Thyroid gland (tissue), 4 donors: Measurements from ENCODE around the gene CAMTA1. TPM values are rescaled to one million over a fixed set of nuclear protein-coding genes. Genes with fewer than 3 reads are reported as not detected.

Source experiments
- DNase-seq, 2 donors: peaks; one replicate each; pipeline ENCODE4 v3.0.0-alpha.2; 2019
- H3K27ac ChIP-seq, 3 donors: fragments of 200-600 bp; sonication (generic); 1 replicate in 2 of 3; 2 replicates in 1 of 3; pipeline ENCODE4 v1.5.1; 2016 to 2019; ENCODE audit warnings: mild to moderate bottlenecking in 1 of 3, moderate library complexity in 1 of 3
- H3K27me3 ChIP-seq: fragments of 200-600 bp; sonication (generic); one replicate; pipeline ENCODE4 v1.5.1; 2019
- H3K36me3 ChIP-seq, 2 donors: fragments of 200-600 bp; sonication (generic); one replicate each; pipeline ENCODE4 v1.5.1; 2016 to 2019
- H3K4me1 ChIP-seq, 2 donors: fragments of 200-600 bp; sonication (generic); one replicate each; pipeline ENCODE4 v1.5.1; 2017 to 2019
- H3K4me3 ChIP-seq, 3 donors: fragments of 200-600 bp; sonication (generic); replicated peaks in 1 of 3; 1 replicate in 2 of 3; 2 replicates in 1 of 3; pipeline ENCODE4 v1.5.1; 2016; ENCODE audit warnings: mild to moderate bottlenecking in 1 of 3
- H3K9me3 ChIP-seq: fragments of 200-600 bp; sonication (generic); one replicate; pipeline ENCODE4 v1.5.1; 2017
- POLR2A ChIP-seq, 2 donors: fragments of 450-650 bp; IDR thresholded peaks; one replicate each; pipeline ENCODE4 v1.6.1; 2017; ENCODE audit warnings: antibody characterized with exemption in 2 of 2, mild to moderate bottlenecking in 2 of 2, moderate library complexity in 1 of 2
- WGBS, 2 donors: methylation state at CpG; one replicate each; pipeline ENCODE4 v1.1.5; 2017; 5-methylcytosine and 5-hydroxymethylcytosine counted together
- intact Hi-C: fragments of 100-400 bp; cut with DNase I; formaldehyde crosslinking; loops from one replicate; pipeline ENCODE4 v1.15.1; 2023
- total RNA-seq, 4 donors: library from RNA; depleted of rRNA; stranded (reverse); fragments of >200 nt; gene quantifications; one replicate each; pipeline ENCODE4 v1.2.3, GENCODE V29; 2016
- TF ChIP-seq, protein P1 (sequence below), 6 experiments: fragments of 200-600 bp in 3 of 6; fragments of 450-650 bp in 3 of 6; sonication (generic) in 3 of 6; IDR thresholded peaks; one replicate each; pipeline ENCODE4 v1.5.1; 2016 to 2019; ENCODE audit warnings: antibody characterized with exemption in 6 of 6, mild to moderate bottlenecking in 2 of 6, inconsistent platforms in 1 of 6, moderate library complexity in 1 of 6

CAMTA1 gene
- total RNA-seq, 4 donors from 2014 or later, result 63.9 to 124 (median 101) TPM

DNA sequence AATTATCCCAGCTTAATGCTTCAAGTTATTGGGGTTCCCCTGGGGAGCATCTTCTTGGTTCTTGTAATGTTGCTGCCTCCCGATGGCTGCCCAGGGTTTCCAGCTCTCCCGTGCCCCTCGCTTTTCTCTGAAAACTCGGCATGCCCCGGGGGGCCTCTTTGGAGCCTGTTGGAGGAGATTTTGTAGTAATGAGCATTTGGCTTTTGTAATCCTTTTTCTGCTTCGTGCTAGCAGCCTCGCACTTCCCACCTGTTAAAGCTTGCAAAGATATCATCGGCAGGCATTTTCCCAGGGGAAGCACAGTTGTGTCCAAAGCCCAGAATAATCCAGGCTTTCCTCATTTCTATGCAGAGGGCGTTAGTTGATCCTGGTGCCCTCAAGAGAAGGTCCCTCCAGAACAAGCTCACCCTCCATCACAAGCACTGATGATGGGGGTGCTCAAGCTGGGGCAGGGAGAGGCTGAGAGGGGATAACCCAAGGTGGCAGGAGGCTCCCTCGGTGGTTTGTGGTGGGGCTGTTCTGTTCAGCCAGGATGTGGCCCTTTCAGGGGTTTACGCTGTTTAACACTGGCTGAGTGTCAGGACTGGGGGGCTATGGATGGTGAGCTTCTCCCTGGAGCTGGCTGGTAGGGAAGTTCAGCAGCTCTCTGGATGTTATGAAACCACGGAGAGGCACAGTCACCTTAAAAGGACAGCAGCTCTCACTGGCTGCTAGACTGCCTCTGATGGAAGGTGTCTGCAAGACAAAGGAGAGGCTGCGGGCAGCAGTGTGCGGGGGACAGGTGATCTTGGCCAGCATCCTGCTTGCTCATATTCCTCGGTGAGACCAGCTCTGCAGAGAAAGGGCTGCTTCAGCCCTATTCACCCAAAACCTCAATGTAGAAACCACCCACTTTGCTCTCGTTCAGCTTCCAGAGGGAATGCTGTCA is 508.7 kb downstream of the CAMTA1 start:
- 67 to 73% methylated on average over 15 to 16 of the region's 16 CpGs for WGBS, 2 donors
- H3K4me1 ChIP-seq, result no peaks in the 10 kb centered on the region
- intact Hi-C loops, result no loop called here
- H3K27me3 ChIP-seq, result no peaks in the 10 kb centered on the region
- no peaks in the 10 kb centered on the region for H3K9me3 ChIP-seq
- no peak overlapping the region for H3K4me3 ChIP-seq
- H3K27ac ChIP-seq, result no peak overlapping the region
- no peaks in the 10 kb centered on the region for H3K36me3 ChIP-seq
- TF ChIP-seq, protein P1, sequence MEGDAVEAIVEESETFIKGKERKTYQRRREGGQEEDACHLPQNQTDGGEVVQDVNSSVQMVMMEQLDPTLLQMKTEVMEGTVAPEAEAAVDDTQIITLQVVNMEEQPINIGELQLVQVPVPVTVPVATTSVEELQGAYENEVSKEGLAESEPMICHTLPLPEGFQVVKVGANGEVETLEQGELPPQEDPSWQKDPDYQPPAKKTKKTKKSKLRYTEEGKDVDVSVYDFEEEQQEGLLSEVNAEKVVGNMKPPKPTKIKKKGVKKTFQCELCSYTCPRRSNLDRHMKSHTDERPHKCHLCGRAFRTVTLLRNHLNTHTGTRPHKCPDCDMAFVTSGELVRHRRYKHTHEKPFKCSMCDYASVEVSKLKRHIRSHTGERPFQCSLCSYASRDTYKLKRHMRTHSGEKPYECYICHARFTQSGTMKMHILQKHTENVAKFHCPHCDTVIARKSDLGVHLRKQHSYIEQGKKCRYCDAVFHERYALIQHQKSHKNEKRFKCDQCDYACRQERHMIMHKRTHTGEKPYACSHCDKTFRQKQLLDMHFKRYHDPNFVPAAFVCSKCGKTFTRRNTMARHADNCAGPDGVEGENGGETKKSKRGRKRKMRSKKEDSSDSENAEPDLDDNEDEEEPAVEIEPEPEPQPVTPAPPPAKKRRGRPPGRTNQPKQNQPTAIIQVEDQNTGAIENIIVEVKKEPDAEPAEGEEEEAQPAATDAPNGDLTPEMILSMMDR (IDR thresholded peaks at IDR 0.05), result no peak
- no peak for TF ChIP-seq POLR2A (IDR thresholded peaks at IDR 0.05)
- DNase-seq, result no peak

DNA sequence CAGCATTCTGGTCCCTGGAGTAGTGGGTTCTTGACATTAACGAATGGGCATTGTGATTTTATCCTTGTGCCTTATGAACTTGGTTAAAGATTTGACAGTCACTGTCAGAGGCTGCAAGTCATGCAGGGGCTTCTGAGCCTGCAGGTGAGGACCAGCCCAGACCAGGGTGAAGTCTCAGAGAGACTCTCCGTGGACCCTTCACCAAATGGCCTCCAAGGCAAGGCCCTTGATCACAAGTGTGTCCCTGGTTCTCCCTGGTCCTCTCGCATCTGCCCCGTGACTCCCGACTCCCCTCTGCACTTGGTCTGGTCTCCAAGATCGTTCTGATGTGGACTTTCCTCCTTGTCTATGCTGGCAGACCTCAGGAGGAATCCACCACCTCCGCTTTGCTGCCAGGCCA is 509.4 kb downstream of the CAMTA1 start:
- intact Hi-C loops, result no loop called here
- 83 to 84% methylated on average over 7 of the region's 7 CpGs for WGBS, 2 donors
- no peak for DNase-seq
- no peaks in the 10 kb centered on the region for H3K27me3 ChIP-seq
- no peaks in the 10 kb centered on the region for H3K9me3 ChIP-seq
- no peak overlapping the region for H3K4me3 ChIP-seq
- TF ChIP-seq POLR2A (IDR thresholded peaks at IDR 0.05), result no peak
- TF ChIP-seq, protein P1 (IDR thresholded peaks at IDR 0.05), result no peak
- no peaks in the 10 kb centered on the region for H3K36me3 ChIP-seq
- H3K27ac ChIP-seq, result no peak overlapping the region
- no peaks in the 10 kb centered on the region for H3K4me1 ChIP-seq

DNA sequence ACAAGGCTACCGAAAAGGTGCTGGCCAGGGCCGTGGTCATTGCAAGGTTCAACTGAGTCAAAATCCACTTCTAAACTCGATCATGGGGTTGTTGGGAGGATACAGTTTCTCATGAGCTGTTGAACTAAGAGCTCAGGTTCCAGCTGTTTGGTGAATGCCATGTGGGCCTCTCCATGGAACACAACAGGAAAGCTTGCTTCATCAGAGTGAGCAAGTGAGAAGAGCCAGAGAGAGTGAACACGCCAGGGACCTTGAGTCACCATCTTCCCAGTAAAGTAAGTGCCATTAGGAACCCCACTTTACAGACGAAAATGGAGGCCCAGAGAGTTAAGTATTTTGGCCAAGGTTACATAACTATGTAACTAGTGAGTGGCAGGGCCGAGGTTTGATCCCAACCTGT is 510.7 kb downstream of the CAMTA1 start:
- Histone ChIP-seq H3K4me3 (no peak overlapping the region), H3K36me3 (no peaks in the 10 kb centered on the region), H3K27me3 (no peaks in the 10 kb centered on the region), H3K9me3 (no peaks in the 10 kb centered on the region), H3K4me1 (no peaks in the 10 kb centered on the region), H3K27ac (no peak overlapping the region)
- no peak for DNase-seq
- intact Hi-C loops, result no loop called here
- TF ChIP-seq, protein P1 (IDR thresholded peaks at IDR 0.05), result no peak
- WGBS, 2 donors, result 90 to 94% methylated on average over 6 of the region's 6 CpGs

DNA sequence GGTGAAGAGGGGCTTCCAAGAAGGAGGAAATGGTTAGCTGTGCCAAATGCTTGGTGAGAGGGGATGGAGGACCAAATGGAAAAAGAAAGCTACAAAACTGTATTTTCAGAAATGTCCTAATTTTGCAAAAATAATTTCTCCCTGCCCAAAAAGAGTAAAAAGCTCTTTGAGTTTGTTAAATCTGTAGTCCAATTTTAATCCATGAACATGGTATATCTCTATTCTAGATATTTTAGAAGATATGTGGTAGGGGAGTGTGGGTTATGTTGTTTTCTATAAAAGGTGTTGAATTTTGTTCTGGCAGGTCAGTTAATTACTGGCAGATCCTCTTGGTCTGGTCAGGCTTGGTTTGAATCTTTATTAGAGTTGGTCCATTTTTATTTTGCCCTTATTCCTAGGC is 511.7 kb downstream of the CAMTA1 start:
- H3K9me3 ChIP-seq, result no peaks in the 10 kb centered on the region
- no peak for DNase-seq
- intact Hi-C loops, result no loop called here
- H3K27me3 ChIP-seq, result no peaks in the 10 kb centered on the region
- H3K27ac ChIP-seq, result no peak overlapping the region
- no peak for TF ChIP-seq POLR2A (IDR thresholded peaks at IDR 0.05)
- TF ChIP-seq, protein P1 (IDR thresholded peaks at IDR 0.05), result no peak
- H3K4me3 ChIP-seq, result no peak overlapping the region
- H3K4me1 ChIP-seq, result no peaks in the 10 kb centered on the region
- no peaks in the 10 kb centered on the region for H3K36me3 ChIP-seq

DNA sequence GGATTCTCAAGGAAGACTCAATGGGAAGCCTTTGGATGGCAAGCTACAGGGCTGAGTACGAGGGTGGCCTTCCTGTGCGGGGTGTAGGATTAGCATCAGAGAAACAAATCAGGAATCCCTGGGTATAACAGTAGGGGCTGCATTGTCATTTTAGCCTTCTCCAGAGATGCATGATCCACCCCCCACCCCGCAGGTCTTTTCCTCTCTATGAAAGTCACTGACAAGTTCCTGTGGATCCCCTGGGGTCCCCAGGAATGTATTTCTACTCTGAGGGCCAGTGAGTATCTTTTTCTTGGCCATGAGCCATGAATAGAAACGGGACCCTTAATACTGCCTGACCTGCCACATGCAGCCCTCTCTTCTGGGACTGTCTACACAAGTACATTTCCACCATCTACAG is 512.9 kb downstream of the CAMTA1 start:
- TF ChIP-seq, protein P1 (IDR thresholded peaks at IDR 0.05), result no peak
- no peak for TF ChIP-seq POLR2A (IDR thresholded peaks at IDR 0.05)
- Histone ChIP-seq H3K27ac (no peak overlapping the region), H3K36me3 (no peaks in the 10 kb centered on the region), H3K4me1 (no peaks in the 10 kb centered on the region), H3K4me3 (no peak overlapping the region), H3K27me3 (no peaks in the 10 kb centered on the region), H3K9me3 (no peaks in the 10 kb centered on the region)
- no peak for DNase-seq
- intact Hi-C loops, result no loop called here
- WGBS, 2 donors, result 58 to 61% methylated on average over 4 of the region's 4 CpGs
